Measurements from ENCODE around the gene MYO7B. TPM values are rescaled to one million over a fixed set of nuclear protein-coding genes. Genes with fewer than 3 reads are reported as not detected.

The MYO7B gene
- polyA plus RNA-seq (2013, experiment 1 of 2; ENCODE audit: insufficient read length): 0.35 TPM
- 0.26 TPM for polyA plus RNA-seq (2013, experiment 2 of 2; ENCODE audit: insufficient read length)

DNA sequence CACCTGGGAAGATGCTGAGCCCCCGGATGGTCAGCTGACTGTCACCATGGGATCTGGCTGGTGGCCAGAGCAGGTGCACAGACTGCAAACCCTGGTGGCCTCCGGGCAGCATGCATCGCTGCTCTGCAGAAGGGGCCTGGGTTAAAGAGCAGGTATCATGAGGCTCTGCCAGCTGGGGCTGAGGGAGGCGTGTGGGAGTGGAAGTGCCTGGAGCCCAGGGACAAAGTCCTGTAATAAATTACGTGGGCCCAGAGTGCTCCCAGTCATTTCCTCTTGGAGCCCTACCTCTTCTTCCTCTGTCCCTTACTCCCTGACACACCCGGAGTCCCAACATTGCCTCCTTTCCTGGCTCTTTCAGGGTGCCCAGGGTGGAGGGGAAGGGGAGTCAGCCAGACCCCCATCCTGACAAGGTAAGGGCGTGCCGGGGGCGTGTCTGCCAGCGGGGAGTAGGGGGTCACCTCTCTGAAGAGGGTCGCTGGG lies at the start of gene MYO7B:
TSS of gene MYO7B (plus strand) at position 262 of the 480 bp plus-strand sequence. CDS start 24,040 bp downstream, outside the sequence.
- DNase-seq: no peak

DNA sequence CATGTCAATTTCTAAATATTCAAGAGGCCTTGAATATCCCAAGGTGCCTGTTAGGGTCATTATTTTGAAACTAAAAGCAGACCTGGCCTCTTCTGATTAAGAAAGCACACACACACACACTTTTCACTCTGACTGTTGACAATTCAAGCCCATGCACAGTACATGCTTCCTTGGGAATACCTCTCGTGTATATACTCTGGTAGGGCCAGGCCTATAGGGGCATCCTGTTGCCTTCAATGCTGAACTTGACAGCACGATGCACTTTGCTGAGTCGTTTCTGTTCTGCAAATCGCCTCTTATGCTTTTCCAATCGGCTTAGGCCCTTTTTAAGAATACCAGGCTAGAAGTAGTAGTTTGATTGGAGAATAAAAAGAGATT lies 49.8 kb upstream of the MYO7B start:
- DNase-seq: no peak

DNA sequence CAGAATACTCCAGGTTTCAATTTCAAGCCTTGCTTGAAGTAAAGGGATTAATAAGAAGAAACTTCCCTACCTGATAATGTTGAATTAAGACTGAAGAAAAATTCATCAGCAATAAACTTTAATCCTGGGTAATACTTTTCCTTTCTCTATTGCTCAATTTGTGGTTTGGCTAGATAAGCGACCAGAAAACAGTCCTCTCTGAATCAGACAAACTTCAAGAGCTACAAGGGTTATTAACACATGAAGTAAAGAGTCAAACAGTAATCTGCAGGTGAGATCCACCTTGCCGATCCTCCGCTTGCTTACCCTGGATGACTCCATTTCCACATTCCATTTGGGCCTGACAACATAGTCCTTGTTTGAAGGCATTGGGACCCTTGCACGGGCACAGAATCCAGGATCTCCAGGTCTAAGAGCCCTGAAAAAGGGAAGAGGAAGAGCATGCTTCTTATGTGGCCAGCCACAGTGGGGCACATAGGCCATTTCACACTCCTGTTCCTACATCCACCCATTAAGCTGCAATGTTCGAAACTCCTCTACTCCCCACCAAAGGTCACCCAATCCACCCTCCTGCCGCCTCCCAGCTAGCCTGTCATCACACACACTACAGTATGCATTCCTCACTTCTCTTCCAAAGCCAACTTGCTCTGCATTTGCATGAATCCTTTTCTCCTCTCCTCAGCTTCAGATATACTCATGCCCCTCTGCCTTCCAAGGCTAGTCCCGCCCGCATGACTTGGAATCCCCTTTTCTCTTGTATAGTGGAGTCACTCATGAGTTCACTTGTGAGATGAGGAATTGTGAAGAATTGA lies 49.0 kb upstream of the MYO7B start:
- DNase-seq: no peak

DNA sequence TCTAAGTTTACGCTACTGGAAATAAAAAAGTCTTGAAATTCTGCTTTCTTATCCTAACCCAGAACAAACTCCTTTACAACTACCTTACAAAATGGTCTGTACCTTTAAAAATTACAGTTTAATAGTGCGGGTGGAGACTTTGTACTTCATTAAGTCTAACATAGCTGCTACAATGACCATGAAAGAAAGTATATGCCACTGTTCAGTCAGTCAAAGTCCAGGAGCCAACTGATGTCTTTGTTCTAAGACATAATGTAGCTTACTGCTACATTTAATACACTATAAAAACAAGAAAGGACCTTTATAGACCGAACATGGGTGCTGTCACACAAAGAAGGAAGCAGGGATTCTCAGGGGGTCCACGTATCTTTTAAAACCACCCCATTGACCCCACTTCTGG lies 45.2 kb upstream of the MYO7B start:
- no peak for DNase-seq

DNA sequence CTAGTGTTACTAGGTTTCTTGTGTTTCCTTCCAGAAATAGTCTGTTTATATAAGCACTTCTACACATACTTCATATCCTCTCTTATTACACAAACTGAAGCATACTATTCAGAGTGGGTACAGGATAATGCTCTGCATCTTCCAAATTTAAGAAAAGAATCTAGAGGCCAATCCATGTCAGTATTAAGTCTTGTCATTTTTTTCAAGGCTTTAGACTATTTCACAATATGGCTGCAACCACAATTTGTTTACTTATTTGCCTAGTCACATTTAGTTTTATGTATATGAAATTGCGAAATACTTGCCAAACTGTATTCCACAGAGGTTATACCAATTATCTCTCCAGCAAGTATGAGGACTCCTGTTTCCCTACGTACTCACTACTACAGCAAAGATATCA lies 37.1 kb upstream of the MYO7B start:
- DNase-seq: peak; percentile 11

DNA sequence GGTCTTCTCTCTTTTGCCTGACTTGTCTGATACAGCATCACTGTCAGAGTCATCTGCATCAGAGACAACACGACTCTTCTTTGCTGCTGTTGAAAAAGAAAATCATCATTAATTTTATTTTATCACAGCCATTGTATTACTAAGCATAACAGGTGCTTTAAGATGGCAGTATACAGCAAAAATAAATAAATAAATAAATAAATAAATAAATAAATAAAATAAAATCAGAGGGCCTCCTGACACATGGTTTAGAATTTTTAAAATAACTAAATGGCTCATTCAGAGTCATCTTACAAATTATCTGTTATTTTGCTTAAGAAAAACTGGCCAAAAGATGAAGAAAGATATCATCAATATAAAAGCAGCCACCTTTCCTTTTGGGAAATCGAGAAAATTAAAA lies 32.0 kb upstream of the MYO7B start:
- DNase-seq: no peak

DNA sequence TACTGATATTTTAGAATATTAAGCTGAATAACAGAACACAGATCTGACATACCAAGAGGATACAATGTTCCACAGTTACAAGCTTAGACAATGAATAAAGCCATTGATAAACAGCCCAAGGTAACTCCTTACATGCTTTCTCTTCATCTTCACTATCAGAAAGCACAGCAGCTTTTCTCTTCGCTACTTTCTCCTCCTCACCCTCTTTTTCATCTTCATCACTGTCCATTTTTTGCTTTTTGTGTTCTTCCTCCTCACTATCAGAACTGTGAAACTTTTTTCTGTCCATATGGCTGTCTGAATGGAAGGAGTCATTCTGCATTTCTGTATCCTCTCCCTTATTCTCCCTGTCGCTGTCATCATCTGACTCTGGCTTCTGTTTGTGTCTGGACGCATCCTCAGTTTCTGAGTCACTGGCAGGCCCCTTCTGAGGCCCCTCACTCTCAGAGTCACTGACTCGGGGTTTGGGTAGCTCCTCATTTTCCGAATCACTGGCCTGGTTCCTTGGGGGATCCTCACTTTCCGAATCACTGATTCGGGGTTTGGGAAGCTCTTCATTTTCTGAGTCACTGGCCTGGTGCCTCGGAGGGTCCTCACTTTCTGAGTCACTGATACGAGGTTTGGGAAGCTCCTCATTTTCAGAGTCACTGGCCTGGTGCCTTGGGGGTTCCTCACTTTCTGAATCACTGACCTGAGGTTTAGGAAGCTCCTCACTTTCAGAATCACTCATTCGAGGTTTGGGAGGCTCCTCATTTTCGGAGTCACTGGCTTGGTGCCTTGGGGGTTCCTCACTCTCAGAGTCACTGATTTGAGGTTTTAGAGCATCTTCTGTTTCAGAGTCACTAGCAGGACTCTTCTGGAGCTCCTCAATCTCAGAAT lies 30.7 kb upstream of the MYO7B start:
- DNase-seq: peak; percentile 33

DNA sequence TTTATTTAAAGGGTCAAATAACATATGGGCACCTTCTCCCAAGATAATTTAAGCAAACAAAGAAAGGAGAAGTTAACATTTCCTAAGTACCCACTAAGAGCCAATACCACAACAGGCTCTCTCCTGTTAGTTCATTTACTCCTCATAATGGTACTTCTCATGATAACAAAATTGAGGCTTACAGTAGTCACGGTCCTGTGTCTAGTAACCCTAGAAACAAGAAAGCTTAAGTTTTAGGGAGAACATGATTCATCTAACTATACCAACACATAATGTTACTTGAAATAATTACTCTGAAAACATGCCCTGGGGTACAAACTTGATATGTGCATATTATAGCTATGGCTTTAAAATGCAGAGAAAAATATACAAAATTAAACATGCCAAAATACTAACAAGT lies 29.0 kb upstream of the MYO7B start:
- no peak for DNase-seq

DNA sequence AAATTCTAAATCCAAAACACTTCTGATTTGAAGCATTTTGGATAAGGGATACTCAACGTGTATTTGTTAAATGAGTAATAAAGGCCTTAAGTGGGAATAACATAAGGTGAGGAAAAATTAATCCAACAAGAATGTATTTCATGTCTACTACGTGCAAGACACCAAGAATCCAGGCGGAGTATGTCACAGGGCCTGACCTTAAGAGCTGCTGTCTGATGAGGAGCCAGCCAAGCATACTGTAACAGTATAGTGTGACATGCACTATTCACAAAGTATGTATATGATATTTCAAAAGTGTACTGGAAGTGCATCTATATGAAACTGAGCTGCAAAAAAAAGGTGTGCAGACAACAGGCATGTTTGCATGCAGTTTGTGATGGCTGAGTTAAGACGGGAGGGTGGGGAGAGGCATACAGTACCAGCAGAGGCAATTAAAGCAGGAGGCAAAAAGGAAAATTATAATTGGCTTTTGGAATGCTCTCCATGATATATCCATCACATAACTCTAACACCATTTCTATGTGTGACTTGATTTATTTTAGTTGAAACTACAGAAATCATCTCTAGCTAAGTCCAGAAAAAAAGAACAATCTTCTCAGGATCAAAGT lies 27.4 kb upstream of the MYO7B start:
- peak; percentile 40 for DNase-seq

DNA sequence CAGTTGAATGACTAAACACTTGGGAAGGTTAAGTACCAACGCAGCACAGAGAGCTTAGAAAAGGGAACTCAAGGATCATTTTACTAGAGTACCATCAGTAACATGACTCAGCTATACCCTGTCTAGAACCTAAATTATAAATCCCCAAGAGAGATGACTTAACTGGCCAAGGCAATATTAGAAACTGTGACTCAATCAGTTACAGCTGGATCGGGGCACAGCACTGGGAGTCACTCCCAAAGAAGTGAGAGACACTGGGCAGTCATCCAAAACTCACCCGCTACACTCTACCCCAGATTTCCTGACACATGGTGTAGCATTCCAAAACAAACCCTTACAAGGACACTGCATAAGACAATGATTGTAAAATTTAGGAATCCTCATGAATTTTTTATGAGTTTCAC lies 26.9 kb upstream of the MYO7B start:
- peak; percentile 99 for DNase-seq

DNA sequence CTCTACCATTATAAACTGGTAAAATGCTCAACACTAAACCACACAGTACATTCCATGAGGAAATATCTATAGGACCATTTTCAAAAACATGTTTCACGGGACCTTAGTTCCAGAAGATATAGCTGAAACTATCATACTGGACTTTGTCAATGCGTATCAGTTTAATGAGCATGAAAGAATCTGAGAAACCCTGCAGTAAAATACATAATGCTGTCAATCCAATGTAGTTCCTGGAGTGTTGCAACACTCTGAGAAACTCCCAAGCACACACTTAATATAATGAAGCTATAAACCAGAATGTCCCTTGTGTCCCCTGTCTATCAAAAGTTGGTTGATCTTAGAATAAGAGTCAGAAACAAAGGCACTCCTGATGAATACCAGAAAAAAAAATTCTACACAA lies 25.4 kb upstream of the MYO7B start:
- DNase-seq: no peak

DNA sequence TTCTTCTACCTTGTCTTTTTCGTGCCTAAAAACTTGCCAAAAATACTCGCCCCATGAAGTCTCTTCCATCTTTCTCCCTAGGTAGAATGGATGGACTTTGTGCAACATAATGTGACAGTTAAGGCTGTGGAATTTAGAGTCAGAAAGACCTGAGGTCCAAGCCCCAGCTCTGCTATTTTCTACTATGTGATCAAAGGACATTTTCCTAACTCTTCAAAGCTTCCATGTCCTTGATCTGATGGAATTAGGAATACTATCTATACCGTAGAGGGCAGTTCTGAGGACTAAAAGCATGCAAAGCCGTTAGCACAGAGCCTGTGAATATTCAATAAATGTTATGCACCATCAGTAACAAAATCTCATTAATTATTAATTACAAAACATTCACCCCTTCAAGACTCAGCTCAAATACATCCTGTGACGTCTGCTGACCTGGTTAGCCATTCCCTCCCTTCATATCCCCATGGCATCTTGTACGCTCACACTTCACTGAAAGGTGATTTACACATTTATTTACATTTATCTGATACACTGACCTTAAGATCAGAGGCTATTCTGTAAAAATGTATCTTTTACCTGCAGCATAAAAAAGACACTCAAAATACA lies 24.3 kb upstream of the MYO7B start:
- no peak for DNase-seq

DNA sequence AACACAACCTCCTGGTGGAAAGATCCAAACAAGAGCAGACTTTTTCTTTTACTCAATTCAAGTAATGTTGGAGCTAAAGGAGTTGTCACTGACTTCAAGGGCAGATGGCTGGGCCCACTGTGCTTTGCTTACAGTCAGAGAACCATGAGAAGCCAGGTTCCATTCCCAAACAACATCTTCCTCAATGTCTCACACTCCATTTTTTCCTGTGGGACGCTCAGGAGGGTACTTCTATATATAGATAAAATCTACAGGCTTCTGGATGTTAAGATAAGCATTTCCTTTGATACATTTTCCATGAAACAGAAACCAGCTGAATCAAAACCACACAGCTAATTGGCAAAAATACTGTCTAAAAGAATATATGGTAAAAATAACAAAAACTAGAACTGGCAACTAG lies 23.6 kb upstream of the MYO7B start:
- DNase-seq: no peak

DNA sequence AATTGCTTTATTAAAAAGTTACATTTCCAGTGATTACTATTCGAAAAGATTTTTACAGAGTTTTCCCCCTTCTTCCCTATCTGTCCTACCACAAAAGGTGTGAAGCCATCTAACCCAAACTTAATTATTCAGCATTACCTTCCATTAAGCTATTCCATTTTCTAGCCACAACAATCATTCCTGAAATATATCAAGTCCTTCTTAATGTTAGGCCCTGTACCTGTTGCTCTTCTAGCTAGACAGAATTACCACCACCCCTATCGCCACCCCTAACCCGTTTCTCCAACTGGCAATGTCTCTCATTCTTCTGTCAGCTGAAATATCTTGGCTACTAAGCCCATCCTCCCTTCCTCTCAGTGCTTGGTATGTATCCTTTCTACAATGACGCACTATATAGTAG lies 23.1 kb upstream of the MYO7B start:
- DNase-seq: no peak

DNA sequence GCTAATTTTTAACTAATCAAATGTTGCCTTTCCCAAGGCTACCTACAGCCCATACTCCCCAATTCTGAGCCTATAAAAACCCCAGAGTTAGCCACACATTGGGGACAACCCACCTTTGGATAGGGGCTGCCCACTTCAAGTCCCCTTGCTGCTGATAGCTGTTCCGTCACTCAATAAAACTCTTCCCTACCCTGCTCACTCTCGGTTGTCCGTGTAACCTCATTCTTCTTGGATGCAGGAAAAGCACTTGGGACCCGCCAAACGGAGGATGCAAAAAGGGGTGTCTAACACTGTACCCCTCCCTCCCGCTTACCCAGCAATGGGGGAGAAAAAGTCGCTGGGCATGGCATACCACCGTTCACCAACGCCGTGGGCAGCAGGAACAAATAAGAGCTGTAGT lies 21.4 kb upstream of the MYO7B start:
- no peak for DNase-seq

DNA sequence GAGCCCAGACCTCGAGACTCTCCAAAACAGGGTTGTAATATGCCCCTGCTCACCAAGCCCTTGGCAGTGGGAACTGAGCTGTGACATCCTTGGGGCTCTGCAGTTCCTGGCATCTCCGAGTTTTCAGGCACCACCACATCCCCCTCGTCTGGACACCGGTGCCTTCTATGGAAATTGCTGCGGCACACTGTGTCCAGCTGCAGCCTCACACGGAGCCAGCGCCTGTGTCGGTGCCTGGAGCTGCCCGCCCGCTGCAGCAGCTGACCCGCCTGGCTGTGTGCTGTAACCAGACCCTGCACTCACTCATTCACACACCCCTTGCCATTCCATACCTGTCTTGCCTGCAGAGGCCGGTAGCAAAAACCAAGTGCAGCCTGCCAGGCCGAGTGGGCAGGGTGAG lies 21.0 kb upstream of the MYO7B start:
- no peak for DNase-seq

DNA sequence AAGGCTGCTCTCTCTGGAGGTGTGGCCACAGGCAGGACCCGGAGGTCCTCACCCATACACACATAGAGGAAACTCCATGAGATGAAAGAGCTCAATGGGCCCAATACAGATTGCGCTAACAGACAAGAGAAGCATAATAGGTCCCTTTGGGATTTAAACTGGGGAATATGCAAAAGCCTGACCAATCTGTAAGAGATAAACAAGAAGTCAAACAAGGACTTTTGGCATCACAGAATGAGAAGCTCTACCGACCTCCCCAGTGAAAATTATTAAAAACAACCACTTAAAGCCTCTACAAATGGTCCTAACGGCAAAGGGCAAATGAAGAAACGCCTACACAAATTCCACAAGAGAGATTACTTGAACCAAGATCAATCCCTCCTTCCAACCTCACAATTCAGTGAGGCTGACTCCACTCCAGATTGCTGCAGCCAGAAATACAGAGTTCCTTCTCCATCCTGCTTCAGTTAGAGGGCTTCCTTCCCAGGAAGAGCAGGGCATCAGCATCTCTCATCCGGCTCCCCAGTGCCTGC lies 20.0 kb upstream of the MYO7B start:
- no peak for DNase-seq

DNA sequence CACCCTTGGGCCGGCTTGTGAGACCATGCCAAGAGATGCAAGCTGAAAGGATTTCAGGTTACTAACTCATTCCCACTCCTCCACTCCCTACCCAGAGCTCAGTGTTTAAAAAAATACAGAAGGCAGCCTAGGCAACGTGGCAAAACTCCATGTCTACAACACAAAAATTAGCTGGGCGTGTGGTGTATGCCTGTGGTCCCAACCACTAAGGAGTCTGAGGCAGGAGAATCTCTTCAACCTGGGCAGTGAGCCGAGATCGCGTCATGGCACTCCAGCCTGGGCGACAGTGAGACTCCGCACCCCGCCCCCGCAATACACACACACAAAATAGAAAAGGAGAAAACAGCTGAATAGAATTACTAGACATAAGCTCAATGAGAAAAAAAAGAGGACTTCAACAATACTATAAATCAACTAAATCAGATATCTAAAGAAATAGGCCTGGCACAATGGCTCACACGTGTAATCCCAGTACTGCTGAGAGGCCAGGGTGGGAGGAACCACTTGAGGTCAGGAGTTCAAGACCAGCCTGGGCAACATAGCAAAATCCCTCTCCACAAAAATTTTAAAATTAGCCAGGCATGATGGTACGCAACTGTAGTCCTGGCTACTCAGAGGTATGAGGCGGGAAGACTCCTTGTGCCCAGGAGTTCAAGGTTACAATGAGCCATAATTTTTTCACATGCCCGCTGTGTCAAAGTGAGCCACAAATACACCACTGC lies 19.3 kb upstream of the MYO7B start:
- DNase-seq: peak; percentile 71

DNA sequence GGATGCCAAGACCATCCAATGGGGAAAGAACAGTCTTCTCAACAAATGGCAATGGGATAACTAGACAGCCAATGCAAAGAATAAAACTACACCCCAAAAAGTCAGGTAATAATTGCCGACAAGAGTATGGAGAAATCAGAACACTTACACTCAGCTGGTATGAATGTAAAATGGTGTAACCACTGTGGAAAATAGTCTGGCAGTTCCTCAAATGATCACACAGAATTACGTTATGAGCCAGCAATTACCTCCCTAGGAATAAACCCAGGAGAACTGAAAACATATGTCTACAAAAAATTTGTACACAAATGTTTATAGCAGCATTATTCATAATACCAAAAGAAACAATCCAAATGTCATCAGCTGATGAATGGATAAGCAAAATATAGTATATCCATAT lies 18.0 kb upstream of the MYO7B start:
- DNase-seq: no peak

DNA sequence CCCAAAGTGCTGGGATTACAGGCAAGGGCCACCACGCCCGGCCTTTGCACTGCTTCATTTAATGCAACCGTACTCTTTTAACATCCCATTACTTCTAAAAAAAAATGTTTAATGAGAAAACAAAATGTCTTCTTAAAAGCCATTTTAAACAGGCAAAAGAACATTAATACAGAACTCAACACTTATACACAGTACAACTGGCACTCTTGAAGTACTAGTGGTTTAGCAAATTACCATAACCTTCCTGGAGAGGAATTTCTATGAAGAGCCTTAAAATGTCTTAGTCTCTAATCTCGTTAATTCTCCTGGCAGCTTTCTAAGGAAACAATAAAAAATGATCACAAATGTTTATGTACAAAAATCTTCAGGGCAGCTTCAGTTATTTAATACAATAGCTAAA lies 15.1 kb upstream of the MYO7B start:
- no peak for DNase-seq

DNA sequence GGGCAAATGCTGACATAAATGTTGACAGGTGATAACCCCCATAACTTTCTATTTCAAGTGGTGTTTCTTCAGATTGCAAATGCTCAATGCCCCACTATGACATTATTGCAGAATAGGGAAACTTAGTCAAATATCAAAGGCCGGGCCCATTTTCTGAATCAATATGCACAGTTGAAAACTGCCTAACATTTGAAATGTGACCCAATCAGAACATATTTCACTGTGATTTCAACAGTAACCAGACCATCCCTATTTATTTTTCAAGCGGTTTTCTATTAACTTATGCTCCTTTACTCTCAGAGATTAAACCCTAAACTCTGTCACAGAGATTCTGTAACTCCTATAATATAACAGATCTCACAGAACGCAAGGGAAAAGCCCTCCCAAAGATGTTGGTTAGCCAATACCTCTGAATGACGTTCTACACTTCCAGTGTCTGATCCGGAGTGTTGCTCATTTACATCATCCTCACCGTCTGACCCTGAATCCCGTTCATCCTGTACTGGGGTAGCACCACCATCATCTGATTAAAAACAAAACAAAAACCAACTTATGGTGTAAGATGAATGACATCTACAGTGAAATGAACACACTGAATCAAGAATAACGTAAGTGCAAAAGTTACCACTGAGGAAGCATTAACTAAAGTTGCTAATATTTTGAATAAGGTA lies 12.1 kb upstream of the MYO7B start:
- no peak for DNase-seq
